ENCODE data around the gene ZFR2. TPM values are rescaled to one million over a fixed set of nuclear protein-coding genes. Genes with fewer than 3 reads are reported as not detected.
A peak's percentile ranks its signal among the peaks of the same experiment; 100 is the strongest.
"Not testable (repeated sequence)": the region's sequence is repeated elsewhere in the genome, so short reads cannot be mapped to it uniquely, and the experiment has no call there.

The ZFR2 gene
- total and polyA plus RNA-seq, 10 donors, result 0.11 to 0.92 (median 0.33) TPM; not detected in 3

GRCh38 chr19:3768748-3769099 is 100.1 kb downstream of the ZFR2 start:
- 88 to 97% (median 94%) methylated on average over 7 of the region's 7 CpGs for WGBS, 5 donors
- H3K4me3 ChIP-seq, result no peak overlapping the region
- intact Hi-C loops (cut with DNase I; ENCODE audit: low total_unique reads), result no loop called here
- no peaks in the 10 kb centered on the region for H3K9me3 ChIP-seq
- TF ChIP-seq POLR2AphosphoS5 (IDR thresholded peaks at IDR 0.05) (no peak), POLR2A (IDR thresholded peaks at IDR 0.05) (no peak), CTCF (IDR thresholded peaks at IDR 0.05 in 8 of 11, conservative IDR thresholded peaks at IDR 0.05 in 3 of 11) (no peak)
- H3K36me3 ChIP-seq, result peaks cover 0 to 56% (median 44%) of the 10 kb centered on the region in 6 donors
- no peak overlapping the region for H3K27ac ChIP-seq
- H3K27me3 ChIP-seq (replicated peaks in 1 of 7), result no peaks in the 10 kb centered on the region
- no peak for DNase-seq
- peaks cover 1 to 22% (median 7%) of the 10 kb centered on the region in 6 donors for H3K4me1 ChIP-seq

GRCh38 chr19:3768015-3768747 is 100.7 kb downstream of the ZFR2 start:
- no peak overlapping the region for H3K4me3 ChIP-seq
- no peaks in the 10 kb centered on the region for H3K27me3 ChIP-seq (replicated peaks in 1 of 7)
- no peaks in the 10 kb centered on the region for H3K9me3 ChIP-seq
- peaks cover 0 to 56% (median 44%) of the 10 kb centered on the region in 6 donors for H3K36me3 ChIP-seq
- 83 to 93% (median 90%) methylated on average over 16 to 25 of the region's 25 CpGs for WGBS, 5 donors
- no peak for TF ChIP-seq POLR2AphosphoS5 (IDR thresholded peaks at IDR 0.05)
- intact Hi-C loops (cut with DNase I; ENCODE audit: low total_unique reads), result no loop called here
- peaks cover 7 to 28% (median 12%) of the 10 kb centered on the region in 6 donors for H3K4me1 ChIP-seq
- DNase-seq, result no peak
- H3K27ac ChIP-seq, result no peak overlapping the region

- no peak for DNase-seq
Measured at GRCh38 chr19:3767050-3767449, 101.8 kb downstream of the ZFR2 start.

GRCh38 chr19:3766520-3766919 is 102.3 kb downstream of the ZFR2 start:
- Histone ChIP-seq H3K27me3 (replicated peaks in 1 of 7) (no peaks in the 10 kb centered on the region), H3K4me1 (peaks cover 9 to 40% (median 24%) of the 10 kb centered on the region in 6 donors), H3K27ac (peak overlapping the region in 3 of 8 donors; percentile 21 to 58 (median 23)), H3K9me3 (no peaks in the 10 kb centered on the region), H3K36me3 (peaks cover 0 to 56% (median 44%) of the 10 kb centered on the region in 6 donors), H3K4me3 (no peak overlapping the region)
- 60 to 74% (median 64%) methylated on average over 7 of the region's 7 CpGs for WGBS, 5 donors
- TF ChIP-seq CTCF (IDR thresholded peaks at IDR 0.05 in 8 of 11, conservative IDR thresholded peaks at IDR 0.05 in 3 of 11) (no peak), POLR2AphosphoS5 (IDR thresholded peaks at IDR 0.05) (peak in 1 of 3 donors; percentile 12)
- intact Hi-C loops (cut with DNase I; ENCODE audit: low total_unique reads), result no loop called here
- no peak for DNase-seq

More at GRCh38 chr19:3767050-3767449, 101.8 kb downstream of the ZFR2 start:
- intact Hi-C loops (cut with DNase I; ENCODE audit: low total_unique reads), result no loop called here
- no peaks in the 10 kb centered on the region for H3K9me3 ChIP-seq
- WGBS, 5 donors, result 91 to 97% (median 95%) methylated on average over 7 to 23 of the region's 23 CpGs
- H3K36me3 ChIP-seq, result peaks cover 0 to 56% (median 44%) of the 10 kb centered on the region in 6 donors
- H3K27me3 ChIP-seq (replicated peaks in 1 of 7), result no peaks in the 10 kb centered on the region
- peaks cover 9 to 35% (median 19%) of the 10 kb centered on the region in 6 donors for H3K4me1 ChIP-seq
- TF ChIP-seq POLR2A (IDR thresholded peaks at IDR 0.05) (no peak), POLR2AphosphoS5 (IDR thresholded peaks at IDR 0.05) (no peak), CTCF (IDR thresholded peaks at IDR 0.05 in 8 of 11, conservative IDR thresholded peaks at IDR 0.05 in 3 of 11) (no peak)
- H3K4me3 ChIP-seq, result no peak overlapping the region
- H3K27ac ChIP-seq, result peak overlapping the region in 1 of 8 donors; percentile 58

DNA sequence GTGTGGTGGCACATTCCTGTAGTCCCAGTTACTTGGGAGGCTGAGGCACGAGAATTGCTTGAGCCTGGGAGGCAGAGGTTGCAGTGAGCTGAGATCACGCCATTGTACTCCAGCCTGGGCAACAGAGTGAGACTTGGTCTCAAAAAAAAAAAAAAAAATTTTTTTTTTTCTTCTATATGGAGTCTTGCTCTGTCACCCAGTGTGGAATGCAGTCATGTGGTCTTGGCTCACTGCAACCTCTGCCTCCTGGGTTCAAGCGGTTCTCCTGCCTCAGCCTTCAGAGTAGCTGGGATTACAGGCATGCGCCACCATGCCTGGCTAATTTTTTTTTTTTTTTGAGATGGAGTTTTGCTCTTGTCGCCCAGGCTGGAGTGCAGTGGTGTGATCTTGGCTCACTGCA is 103.1 kb downstream of the ZFR2 start:
- H3K27ac ChIP-seq; DNase-seq; H3K9me3 ChIP-seq; intact Hi-C loops (cut with DNase I; ENCODE audit: low total_unique reads); H3K27me3 ChIP-seq (replicated peaks in 1 of 7); H3K4me3 ChIP-seq: not testable (repeated sequence)
- H3K36me3 ChIP-seq, result peaks cover 0 to 56% (median 44%) of the 10 kb centered on the region in 6 donors
- WGBS, 5 donors, result 91 to 99% (median 97%) methylated on average over 5 of the region's 5 CpGs
- H3K4me1 ChIP-seq, result peaks cover 12 to 47% (median 29%) of the 10 kb centered on the region in 6 donors

Measured in spleen (tissue), 11 donors.